GM19193 (cell line): ENCODE data around the gene FNBP1.

Experiments used
- POLR2A ChIP-seq: IDR thresholded peaks from 4 replicates; pipeline ENCODE4 v1.6.1; 2011; ENCODE audit not compliant: insufficient read depth, insufficient read length; ENCODE audit errors: extremely low read depth

FNBP1 gene

GRCh38 chr9:130053504-130054324 lies 10.7 kb upstream of the FNBP1 start, which contains the start of gene GPR107:
Gene GPR107, plus strand, starts transcription at chr9:130053906. Its CDS starts 27 bp downstream, at chr9:130053933.
- TF ChIP-seq POLR2A = peak; percentile 87

GRCh38 chr9:130053109-130053503 lies 10.1 kb upstream of the FNBP1 start:
- TF ChIP-seq POLR2A = no peak

- TF ChIP-seq POLR2A = no peak
Measured at GRCh38 chr9:130051855-130052254, 8.9 kb upstream of the FNBP1 start.

- TF ChIP-seq POLR2A = no peak
Measured at GRCh38 chr9:130050462-130050861, 7.5 kb upstream of the FNBP1 start.

DNA sequence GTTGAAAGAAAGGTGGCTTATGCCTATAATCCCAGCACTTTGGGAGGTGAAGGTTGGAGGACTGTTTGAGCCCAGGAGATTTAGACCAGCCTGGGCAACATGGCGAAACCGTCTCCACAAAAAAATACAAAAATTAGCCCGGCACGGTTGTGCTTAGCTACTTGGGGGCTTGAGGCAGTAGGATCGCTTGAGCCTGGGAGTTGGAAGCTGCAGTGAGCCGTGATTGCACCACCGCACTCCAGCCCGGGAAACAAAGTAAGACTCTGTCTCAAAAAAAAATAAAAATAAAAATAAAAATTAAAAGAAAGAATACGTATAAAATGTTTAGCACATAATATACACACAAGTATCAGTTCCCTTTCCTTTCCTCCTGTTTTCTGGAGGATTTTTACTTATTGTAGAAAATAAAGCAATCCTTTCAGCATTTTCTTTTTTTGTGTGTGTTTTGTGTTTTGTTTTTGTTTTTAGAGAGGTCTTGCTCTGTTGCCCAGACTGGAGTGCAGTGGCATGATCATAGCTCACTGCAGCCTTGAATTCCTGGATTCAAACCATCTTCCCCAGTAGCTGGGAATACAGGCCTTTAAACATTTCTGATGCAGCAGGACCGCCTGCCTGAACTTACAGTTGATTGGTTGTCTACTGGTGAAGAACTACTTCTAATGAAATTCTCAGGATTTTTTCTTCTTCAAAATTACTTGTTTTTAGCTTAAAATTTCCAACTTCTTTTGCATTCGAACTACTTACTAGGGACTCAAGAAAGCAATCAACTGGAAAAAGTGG lies 6.6 kb upstream of the FNBP1 start:
- TF ChIP-seq POLR2A = no peak

DNA sequence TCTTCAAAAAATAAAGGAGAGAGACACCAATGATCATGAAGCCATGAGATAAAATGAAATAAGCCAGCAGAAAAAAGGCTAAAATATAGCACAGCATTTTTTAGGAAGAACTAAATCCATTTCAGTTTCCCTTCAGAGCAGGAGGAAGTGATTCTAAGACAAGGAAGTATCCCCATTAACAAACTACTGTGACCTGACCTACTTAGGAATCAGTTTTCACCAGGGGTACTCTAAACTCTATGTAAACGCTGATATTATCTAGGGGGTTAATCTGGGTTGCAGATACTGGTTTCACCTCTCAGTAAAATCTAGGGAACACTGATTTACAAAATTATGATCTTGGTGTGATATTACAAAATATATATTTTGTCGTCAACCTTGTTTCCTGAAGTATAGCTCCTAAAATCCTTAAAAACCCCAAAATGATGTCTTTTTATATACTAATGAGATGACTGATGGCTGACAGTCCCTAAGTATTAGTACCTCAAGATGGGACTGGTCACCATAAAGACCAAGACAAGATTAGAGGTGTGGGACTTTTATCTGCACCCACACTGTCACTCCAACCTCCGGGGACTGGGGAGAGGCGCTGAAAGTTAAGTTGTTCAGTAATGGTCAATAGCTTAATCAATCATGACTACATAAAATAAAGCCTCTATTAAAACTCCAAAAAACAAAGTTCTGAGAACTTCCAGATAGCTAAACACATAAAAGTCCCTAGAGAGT lies 2.9 kb upstream of the FNBP1 start:
- TF ChIP-seq POLR2A = no peak

DNA sequence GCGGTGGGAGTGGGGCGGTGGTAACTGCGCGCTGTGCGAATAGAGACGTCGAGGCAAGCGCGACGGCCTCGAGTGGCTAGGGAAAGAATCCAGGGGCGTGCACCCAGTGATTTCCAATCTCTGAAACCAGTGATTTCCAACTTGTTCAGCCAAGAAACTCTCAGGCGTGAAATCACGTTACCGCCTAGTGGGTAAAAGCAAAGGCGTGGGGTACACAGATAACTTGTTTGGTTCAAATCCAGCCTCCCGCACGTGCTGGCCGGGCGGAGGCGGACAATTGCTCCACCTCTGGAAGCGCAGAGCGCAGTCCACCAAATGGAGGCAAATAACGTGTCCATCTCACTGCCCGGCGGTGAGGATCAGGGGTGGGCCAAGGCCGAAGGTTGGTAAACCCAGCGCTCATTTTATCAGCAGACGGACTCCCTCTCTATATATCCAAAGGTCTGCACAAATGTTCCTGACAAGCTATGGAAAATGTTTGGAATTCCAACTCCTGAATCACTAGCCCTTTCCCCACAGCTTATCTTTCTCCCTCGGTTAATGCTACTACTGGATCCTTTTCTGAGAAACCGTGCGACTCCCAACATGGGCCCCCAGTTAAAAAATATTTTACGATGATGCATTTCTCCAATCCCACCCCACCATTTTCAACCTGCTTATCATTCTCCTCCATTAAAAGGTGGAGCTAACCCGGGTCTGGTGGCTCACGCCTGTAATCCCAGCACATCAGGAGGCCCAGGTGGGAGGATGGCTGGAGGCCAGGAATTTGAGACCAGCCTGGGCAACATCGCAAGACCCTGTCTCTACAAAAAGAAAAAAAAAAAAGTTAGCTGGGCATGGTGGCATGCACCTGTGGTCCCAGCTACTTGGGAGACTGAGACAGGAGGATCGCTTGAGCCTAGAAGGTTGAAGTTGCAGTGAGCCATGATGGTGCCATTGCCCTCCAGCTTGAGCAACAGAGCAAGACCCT lies 950 bp upstream of the FNBP1 start:
- TF ChIP-seq POLR2A = no peak

DNA sequence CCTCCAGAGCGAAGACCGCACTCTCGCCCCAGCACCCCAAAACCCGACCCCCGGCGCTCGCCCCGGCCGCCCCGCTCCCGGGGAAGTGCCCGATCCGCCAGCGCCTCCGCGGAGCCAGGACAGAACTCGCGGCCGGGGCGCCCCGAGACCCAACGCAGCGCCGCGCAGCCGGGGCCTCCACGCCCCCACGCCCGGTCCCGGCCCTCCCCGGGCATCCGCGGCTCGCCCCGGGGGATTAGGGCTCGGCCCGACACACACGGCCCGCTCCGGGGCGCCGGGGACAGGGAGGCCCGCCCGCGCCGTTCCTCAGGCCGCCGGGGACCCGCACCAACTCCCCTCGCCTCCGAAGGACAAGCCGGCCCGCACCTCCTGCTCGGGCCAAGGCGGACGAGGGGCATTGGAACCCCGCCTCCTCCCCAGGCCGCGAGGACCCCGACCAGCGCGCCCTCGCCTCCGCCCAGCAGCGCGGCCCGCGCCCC lies 544 bp downstream of the FNBP1 start:
- no peak for TF ChIP-seq POLR2A

DNA sequence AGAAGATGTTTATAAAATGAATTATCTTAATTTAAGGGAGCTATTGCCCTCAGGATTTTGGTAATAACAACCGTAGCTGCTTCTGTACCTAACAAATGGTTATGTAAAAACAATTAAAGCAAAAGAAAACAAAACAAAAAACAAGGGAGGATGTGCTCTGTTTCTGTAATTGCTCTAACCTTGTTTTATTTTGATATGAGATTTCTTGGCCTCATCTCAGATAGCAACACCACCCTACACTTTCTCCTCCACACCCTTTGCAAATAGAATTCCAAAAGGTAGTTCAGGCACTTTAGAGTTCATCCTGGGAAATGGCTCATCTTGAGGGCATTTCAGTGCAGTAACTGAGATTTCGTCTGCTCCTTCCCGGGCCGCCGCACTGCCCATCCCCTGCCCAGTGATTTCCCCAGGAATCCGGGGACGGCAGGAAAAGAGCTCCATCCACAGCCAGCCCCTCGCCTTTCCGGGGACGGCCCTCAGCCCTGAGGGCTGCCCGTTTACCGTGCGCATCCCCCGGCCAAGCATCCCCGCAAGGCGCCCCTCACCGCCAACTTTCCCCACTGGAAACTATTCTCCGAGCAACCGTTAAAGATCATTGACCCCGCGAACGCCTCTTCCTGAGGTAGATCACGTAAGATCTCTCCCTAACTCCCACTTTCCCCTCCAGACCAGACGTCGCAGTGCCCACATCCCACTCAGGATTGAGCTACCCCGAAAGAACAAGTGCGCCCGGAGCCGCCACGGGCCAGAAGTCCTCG lies 1.2 kb downstream of the FNBP1 start:
- TF ChIP-seq POLR2A = no peak

- TF ChIP-seq POLR2A = no peak
Measured at GRCh38 chr9:130040984-130041647, 1.9 kb downstream of the FNBP1 start.

DNA sequence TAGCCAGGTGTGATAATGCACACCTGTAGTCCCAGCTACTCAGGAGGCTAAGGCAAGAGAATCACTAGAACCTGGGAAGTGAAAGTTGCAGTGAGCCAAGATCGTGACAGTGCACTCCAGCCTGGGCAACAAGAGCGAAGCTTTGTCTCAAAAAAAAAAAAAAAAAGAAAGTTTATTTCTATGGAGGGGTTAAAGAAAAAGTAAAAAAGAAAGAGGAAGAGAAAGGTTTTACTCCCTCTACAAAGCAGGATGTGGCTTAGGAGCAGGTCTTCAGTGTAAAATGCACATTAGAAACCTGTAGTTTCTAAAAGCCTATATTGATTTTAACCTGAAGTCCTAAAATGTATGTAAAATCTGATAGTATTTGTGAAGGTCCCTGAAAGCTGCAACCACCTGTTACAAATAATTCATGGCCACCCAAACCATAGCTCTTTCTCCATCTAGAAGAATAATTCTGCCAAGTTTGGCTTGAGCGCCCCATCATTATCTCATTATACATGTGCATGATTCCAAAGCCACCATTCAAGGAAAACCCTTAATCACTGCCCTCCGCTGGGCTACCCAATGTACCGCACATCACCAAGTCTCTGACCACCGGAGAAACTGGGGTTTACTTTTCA lies 3.4 kb downstream of the FNBP1 start:
- no peak for TF ChIP-seq POLR2A

DNA sequence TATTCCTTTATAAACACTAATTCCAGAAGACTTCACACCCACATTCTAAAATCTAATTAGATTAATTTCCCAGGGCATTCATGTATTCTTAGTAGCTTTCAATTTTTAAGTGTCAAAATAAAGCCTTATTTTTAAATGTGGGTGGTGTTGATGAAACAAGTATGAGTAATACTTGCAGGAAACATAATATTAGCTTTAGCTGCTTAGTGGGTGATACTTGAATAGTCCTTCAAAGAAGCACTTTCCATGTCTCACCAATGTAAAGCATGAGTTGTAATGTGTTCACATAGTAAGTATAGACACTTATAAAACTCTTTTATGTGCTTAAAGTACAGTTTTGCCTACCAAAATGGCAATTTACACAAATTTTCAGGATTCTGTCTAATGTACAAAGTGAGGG lies 6.9 kb downstream of the FNBP1 start:
- no peak for TF ChIP-seq POLR2A
